Effector CD8-positive, alpha-beta T cell (primary cell): ENCODE data around the gene CCT7.

ENCODE experiments used
- DNase-seq: peaks from one replicate; lab custom pipeline; 2025; lab: John Stamatoyannopoulos, UW

Gene CCT7

GRCh38 chr2:73268830-73269685, 35.0 kb downstream of the CCT7 start:
- peak; percentile 58 for DNase-seq

GRCh38 chr2:73269686-73270465, 35.8 kb downstream of the CCT7 start:
- DNase-seq = no peak

- DNase-seq = no peak
These were observed 38.2 kb downstream of the CCT7 start for GRCh38 chr2:73272270-73272669.

DNA sequence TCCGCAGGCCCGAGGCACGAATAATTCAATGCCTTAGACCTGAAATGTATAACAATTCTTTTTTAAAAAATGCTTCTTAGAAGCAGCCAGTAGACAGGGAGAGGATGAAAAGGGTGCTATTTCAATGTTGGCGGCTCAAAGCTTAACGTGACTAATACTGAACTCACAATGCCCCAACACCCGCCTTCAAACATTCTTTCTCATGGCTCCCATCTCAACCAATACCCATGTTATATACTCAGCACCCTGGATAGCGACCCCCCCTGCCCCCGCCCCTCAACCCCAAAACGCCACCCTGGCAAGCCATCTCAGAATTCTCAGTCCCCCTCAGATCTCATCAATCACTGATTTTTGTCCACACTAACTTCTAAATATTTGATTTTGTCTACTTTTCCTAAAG, 45.7 kb downstream of the CCT7 start:
- no peak for DNase-seq

DNA sequence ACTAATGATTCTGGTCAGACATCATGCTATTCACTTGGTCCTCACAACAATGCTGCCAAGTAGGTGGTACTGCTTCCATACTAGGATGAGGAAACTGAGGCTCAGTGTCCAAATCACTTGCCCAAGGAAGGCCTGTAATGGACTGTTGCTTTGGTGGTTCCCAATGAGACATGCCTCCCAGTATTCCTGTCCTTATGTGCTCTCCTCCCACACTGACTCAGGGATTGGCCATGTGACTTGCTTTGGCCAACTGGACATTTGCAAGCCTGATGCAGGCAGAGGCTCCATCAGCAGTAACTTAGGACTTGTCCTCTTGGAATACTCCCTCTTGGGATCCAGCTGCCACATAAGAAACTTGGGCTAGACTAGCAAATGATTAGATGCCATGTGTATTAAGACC, 47.1 kb downstream of the CCT7 start:
- no peak for DNase-seq

DNA sequence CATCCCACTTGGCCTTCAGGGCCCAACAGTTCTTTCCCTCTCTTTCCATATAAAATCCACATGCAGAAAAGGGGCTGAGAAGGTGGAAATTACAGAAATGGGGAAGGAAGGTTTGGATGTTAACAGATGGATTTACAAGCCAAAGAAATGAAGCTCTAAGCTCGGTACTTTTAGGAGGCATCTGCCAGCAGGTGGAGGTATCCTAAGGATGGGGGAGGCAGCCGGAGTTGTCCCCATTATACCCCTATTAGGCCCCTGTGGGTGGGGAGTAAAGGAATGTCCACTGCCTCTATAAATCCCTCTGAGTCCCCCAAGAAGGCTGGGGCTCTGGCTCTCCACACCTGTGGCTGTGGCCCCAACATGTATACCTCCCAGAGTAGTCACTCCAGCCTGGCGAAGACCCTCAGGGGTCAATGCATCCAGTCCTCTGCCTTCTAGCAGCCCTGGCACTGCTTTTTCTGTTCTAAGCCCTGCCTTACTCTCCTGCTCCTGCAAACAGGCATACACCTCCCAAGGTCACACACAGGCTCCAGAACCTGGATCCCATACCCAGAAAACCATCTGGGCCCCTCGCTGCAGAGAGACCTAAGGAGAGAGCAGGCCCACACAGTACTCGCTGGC, 48.9 kb downstream of the CCT7 start:
- DNase-seq = no peak

- no peak for DNase-seq
These were observed 49.6 kb downstream of the CCT7 start for GRCh38 chr2:73283545-73284295.

DNA sequence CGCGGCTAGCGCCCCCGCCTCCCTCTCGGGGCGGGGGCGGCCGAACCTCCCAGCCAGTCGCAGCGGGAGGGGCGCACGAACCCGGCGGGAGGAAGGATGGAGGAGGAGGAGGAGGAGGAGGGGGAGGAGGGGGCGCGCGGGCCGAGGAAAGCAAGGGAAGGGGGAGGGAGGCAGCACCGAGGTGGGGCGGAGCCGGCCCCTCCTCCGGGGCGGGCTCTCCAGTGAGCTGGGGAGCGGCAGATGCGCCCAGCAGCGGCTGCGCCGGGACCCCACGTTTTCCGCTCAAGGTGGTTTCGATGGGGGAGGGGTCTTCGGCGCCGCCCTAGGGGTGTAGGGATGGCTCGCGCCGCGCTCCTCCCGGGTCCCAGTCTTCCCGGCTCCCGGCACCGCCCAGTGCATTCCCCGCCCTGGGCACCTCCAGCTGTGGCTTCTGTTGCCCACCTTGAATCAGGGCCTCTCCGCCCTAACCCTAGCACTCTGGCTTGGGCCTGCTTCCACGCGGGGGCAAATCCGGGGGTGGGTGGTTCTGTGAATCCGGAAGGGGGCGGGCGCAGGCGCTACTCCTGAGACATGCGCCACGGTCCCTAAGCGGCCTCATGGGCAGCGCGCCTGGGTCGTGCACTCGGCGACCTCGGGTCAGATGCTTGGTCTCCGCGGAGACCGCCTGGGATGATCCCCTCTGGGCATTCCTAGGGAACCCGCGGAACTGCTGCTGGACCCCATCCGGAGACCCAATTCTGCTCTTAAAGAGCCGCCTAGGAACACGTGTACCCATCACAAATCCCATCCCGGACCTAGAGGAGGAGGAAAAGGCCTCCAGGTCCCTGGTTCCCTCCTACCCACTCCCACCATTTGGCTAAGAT, 50.4 kb downstream of the CCT7 start, which contains the start of gene FBXO41:
TSS of gene FBXO41 (minus strand) at position 183 of the 863 bp plus-strand sequence. CDS start 14,848 bp downstream, outside the sequence.
- DNase-seq = peak; percentile 57

DNA sequence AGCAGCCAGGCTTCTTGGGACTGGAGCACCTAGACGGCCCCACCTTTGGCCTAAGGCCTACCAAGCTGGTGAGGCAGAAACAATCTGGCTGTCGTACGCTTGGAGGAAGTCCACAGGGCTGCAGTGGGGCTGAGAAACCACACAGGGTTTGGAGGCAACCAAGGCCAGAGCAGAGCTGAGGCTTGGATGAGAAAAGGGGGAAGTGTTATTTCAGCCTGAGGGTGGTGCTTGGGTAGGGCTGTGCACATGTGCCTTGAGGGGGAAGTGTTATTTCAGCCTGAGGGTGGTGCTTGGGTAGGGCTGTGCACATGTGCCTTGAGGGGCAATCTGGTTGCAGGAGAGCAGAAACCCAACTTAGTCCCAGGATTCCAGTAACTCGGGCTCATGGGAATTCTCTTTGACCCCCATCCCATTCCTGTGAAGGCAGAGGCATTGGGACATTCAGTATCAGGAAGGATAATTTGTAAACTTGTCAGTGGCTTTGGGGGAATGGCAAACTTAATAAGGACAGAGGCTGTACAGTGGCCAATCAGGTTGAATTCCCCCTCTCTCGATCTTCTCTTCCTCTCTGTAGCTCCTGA, 51.1 kb downstream of the CCT7 start:
- DNase-seq = no peak

GRCh38 chr2:73286134-73286655, 52.1 kb downstream of the CCT7 start:
- no peak for DNase-seq

- DNase-seq = no peak
These were observed 55.2 kb downstream of the CCT7 start for GRCh38 chr2:73289304-73289703.

- DNase-seq = no peak
These were observed 56.1 kb downstream of the CCT7 start for GRCh38 chr2:73290049-73290839.

GRCh38 chr2:73291093-73291460, 57.0 kb downstream of the CCT7 start:
- no peak for DNase-seq

DNA sequence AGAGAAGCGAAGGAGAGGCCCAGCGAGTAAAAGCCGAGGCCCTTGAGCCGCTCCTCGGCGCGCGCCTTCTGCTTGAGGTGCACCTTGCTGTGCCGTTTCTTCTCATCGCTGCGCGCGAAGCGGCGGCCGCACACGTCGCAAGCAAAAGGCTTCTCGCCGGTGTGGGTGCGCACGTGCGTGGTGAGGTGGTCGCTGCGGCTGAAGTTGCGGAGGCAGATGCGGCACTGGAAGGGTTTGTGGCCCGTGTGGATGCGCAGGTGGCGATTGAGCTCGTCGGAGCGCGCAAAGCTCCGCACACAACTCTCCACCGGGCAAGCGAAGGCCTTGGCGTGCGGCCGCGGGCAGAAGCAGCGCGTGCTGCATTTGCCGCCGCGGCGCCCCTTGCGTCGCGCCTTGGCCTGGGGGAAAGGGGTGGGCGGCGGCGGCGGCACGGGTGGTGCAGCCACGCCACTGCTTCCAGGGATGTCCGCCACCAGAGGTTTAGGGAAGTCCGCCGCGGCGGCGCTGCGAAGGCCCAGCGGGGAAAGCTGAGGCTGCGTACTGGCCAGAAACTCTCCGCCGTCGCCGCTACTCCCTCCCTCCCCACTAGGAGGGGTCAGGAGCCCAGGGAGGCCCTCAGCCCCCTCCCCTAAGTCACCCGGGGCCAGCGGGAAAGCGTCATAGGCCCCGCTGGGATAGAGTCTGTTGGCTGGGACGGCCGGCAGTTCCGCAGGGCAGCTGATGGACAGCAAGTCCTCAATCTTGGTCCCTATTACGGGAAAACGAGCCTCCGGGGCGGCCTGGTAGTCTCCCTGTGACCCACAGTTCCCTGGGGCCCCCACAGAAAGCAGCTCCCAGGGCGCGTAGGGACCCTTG, 57.6 kb downstream of the CCT7 start:
- no peak for DNase-seq

GRCh38 chr2:73292316-73292905, 58.3 kb downstream of the CCT7 start:
- no peak for DNase-seq

GRCh38 chr2:73292906-73293533, 58.9 kb downstream of the CCT7 start:
- DNase-seq = no peak

DNA sequence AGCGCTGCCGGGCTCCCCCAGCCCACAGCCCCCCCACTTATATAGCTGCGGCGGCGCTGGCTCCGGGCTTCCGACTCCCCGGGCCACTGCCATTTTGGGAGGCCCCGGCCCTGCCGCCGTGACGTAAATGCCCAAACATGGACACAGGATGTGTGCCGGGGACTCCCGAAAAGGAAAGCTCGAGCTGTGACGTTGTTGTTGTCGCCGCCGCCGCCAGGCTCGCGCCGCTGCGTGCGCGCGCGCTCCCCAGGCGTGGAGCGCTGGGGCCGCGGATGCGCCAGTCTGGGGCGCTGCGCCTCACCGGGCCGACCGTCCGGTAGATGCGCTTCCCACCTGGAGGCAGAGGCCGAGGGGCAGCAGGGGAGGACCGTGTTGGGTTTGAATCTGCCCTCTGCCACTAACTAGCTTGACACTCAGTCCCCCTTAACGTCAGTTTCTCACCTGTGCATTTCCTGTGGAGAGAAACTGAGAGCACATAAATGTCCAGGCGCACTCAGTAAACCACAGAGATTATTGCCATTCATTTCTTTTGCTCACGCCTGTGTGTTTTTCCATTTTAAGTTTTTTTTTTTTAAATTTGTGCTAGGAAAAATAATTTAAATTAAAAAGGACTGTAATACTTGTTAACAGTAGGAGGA, 59.5 kb downstream of the CCT7 start, which contains the start of gene EGR4:
TSS of gene EGR4 (minus strand) at position 15 of the 638 bp plus-strand sequence. CDS start 231 bp downstream, outside the sequence.
- DNase-seq = peak; percentile 81
